ENCODE measurements around the gene MMP2. TPM values are rescaled to one million over a fixed set of nuclear protein-coding genes. Genes with fewer than 3 reads are reported as not detected.

Gene MMP2
- total and polyA plus RNA-seq, 2 of the 13 experiments (the other 11 are each of a cell fraction or from before 2014, with no cell fraction given): 0.31 to 1.3 TPM

- TF ChIP-seq MXD3 (CRISPR knock-in tag; IDR thresholded peaks at IDR 0.05): 0 out of 2 replicates have a peak, but pooled peaks have one; percentile 39
- no peak for TF ChIP-seq ZNF740 (CRISPR knock-in tag; IDR thresholded peaks at IDR 0.05)
- 0 out of 2 replicates have a peak, but pooled peaks have one; percentile 4 for TF ChIP-seq STAG1 (CRISPR knock-in tag; IDR thresholded peaks at IDR 0.05)
- TF ChIP-seq NBN (conservative IDR thresholded peaks at IDR 0.05): no peak
- TF ChIP-seq CREB3 (CRISPR knock-in tag; IDR thresholded peaks at IDR 0.05): no peak
- no peak for TF ChIP-seq IKZF1 (IDR thresholded peaks at IDR 0.05)
- TF ChIP-seq ZNF775 (CRISPR knock-in tag; IDR thresholded peaks at IDR 0.05; ENCODE audit: borderline replicate concordance): no peak
- TF ChIP-seq GMEB1 (CRISPR knock-in tag; IDR thresholded peaks at IDR 0.05; ENCODE audit: borderline replicate concordance): no peak
- peak; percentile 45; the same call in 1 of the 2 replicates for TF ChIP-seq FOXA3 (CRISPR knock-in tag; IDR thresholded peaks at IDR 0.05)
- TF ChIP-seq HINFP (CRISPR knock-in tag; IDR thresholded peaks at IDR 0.05; ENCODE audit: low read depth): no peak
- peak; percentile 51; the same call in 1 of the 2 replicates for TF ChIP-seq PHF21A (CRISPR knock-in tag; IDR thresholded peaks at IDR 0.05)
- no peak for TF ChIP-seq ZNF605 (CRISPR knock-in tag; IDR thresholded peaks at IDR 0.05)
- TF ChIP-seq PAWR (CRISPR knock-in tag; IDR thresholded peaks at IDR 0.05; ENCODE audit: borderline replicate concordance): no peak
- peak; percentile 65 for TF ChIP-seq RARA (CRISPR knock-in tag; IDR thresholded peaks at IDR 0.05)
- no peak for TF ChIP-seq ZNF556 (CRISPR knock-in tag; IDR thresholded peaks at IDR 0.05; ENCODE audit: borderline replicate concordance)
- TF ChIP-seq MEIS1 (CRISPR knock-in tag; IDR thresholded peaks at IDR 0.05; ENCODE audit: borderline replicate concordance): no peak
- TF ChIP-seq ZNF225 (CRISPR knock-in tag; IDR thresholded peaks at IDR 0.05): 0 out of 2 replicates have a peak, but pooled peaks have one; percentile 41
- TF ChIP-seq AHR (CRISPR knock-in tag; IDR thresholded peaks at IDR 0.05): no peak
- TF ChIP-seq BORCS8-MEF2B (CRISPR knock-in tag; IDR thresholded peaks at IDR 0.05): peak; percentile 31; the same call in 1 of the 2 replicates
- no peak for TF ChIP-seq MTF1 (CRISPR knock-in tag; IDR thresholded peaks at IDR 0.05)
- TF ChIP-seq FOXK2 (IDR thresholded peaks at IDR 0.05): no peak
- no peak for TF ChIP-seq SMC3 (IDR thresholded peaks at IDR 0.05; ENCODE audit: low read length)
- no peak for TF ChIP-seq PCBP1 (IDR thresholded peaks at IDR 0.05; ENCODE audit: borderline replicate concordance, low read depth, low read length)
- TF ChIP-seq ARID2 (CRISPR knock-in tag; IDR thresholded peaks at IDR 0.05; ENCODE audit: borderline replicate concordance): no peak
- TF ChIP-seq RXRA (CRISPR knock-in tag; IDR thresholded peaks at IDR 0.05): peak; percentile 77; the same call in 1 of the 2 replicates
- no peak for TF ChIP-seq EHMT2 (IDR thresholded peaks at IDR 0.05; ENCODE audit: borderline replicate concordance, low read depth, low read length)
Observed at GRCh38 chr16:55502801-55503366, 23.9 kb downstream of the MMP2 start (continued).

All from HepG2 (cell line).